ENCODE results near the gene NEB.
A peak's percentile ranks its signal among the peaks of the same experiment; 100 is the strongest.
"Not testable (repeated sequence)": the region's sequence is repeated elsewhere in the genome, so short reads cannot be mapped to it uniquely, and the experiment has no call there.

NEB gene

DNA sequence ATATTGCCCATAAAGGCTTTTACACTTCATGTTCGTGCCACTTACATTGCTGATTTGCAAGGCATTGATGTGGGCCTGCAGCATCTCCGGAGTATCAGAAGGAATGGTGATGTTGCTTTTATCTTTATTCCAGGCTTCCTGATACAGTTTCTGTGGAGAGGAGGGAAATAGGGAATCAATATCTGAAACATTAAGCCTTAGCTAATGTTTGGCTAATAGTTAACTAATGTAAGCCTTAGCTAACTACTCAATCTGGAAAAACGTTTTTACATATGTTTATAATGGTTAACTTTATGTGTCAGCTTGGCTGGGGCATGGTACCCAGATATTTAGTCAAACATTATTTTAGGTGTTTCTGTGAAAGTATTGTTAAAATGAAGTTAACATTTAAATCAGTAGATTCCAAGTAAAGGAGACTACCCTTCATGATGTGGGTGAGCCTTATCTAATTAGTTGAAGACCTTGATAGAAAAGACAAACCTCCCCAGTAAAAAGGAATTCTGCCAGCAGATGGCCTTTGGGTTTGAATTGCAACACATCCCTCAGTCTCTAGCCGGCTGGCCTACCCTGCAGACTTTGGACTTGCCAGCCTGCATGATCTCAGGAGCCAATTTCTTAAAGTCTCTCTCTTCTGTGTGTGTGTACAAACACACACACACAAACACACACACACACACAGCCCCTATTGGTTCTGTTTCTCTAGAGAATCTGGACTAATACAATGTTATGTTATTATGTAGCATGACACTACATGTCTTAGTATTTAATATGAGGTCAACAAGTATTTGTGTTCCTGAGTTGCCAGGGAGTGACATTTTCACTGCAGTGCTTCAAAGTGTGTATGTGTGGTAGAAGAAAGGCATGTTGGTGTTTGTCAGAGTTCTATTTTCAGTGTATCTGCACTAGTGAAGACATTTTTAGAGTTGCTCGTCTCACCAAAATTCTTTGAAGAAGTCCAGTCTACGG, 126.5 kb downstream of the NEB start:
- DNase-seq, result not testable (repeated sequence)

DNA sequence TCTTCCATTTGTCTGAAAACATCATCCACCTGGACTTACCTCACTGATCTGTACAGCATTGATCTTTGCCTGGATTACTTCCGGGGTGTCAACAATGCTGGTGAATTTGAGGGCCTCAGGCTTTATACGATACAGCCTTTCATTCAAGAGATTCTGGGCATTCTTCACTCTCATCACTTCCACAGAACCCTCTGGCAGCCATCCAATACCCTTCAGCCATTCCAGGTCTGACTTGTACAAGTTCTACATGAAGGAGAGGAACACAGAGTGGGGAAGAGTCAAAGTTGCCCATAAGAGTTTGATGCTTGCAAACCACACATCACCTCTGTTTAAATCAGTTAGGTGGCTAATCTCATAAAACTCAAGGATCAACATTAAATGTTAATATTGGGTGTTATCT, 130.7 kb downstream of the NEB start:
- not testable (repeated sequence) for DNase-seq

DNA sequence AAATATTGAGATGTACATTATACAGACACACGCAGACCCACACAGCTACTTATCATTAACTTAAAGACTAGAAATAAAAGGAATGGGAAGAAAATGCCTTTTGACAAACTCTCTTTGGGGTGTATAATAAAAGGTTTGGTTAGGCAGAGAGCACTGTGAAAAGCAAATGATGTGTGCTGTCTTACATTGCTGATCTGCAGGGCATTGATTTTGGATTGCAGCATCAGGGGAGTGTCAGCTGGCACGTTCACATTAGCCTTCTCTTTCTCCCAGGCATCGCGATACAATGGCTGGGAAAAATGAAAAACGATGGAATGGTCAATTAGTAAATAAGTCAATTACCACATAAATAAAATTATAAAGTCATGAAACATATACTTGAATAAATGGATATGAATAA, 131.9 kb downstream of the NEB start:
- not testable (repeated sequence) for DNase-seq

DNA sequence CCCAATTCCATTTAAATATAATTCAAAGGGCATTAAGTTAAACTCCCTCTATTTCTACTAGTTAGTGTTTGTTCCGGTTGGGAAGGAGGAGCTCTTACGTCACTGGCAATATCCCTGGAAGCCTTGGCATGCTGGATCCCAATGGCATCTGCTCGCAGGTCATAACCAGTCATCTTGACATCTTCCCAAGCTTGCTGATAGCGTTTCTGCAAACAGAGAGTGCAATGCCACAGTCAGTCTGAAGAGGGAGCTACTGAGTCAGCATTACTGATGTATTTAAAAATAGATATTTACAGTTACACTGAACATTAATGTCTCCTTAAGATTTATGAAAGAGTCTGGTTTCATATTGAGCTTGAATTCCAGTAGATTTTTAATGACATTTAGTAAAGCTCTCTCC, 132.5 kb downstream of the NEB start:
- DNase-seq, result not testable (repeated sequence)

DNA sequence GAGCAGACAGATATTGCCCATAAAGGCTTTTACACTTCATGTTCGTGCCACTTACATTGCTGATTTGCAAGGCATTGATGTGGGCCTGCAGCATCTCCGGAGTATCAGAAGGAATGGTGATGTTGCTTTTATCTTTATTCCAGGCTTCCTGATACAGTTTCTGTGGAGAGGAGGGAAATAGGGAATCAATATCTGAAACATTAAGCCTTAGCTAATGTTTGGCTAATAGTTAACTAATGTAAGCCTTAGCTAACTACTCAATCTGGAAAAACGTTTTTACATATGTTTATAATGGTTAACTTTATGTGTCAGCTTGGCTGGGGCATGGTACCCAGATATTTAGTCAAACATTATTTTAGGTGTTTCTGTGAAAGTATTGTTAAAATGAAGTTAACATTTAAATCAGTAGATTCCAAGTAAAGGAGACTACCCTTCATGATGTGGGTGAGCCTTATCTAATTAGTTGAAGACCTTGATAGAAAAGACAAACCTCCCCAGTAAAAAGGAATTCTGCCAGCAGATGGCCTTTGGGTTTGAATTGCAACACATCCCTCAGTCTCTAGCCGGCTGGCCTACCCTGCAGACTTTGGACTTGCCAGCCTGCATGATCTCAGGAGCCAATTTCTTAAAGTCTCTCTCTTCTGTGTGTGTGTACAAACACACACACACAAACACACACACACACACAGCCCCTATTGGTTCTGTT, 137.2 kb downstream of the NEB start:
- DNase-seq, result not testable (repeated sequence)

DNA sequence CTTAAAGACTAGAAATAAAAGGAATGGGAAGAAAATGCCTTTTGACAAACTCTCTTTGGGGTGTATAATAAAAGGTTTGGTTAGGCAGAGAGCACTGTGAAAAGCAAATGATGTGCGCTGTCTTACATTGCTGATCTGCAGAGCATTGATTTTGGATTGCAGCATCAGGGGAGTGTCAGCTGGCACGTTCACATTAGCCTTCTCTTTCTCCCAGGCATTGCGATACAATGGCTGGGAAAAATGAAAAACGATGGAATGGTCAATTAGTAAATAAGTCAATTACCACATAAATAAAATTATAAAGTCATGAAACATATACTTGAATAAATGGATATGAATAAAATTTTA, 142.4 kb downstream of the NEB start:
- not testable (repeated sequence) for DNase-seq

DNA sequence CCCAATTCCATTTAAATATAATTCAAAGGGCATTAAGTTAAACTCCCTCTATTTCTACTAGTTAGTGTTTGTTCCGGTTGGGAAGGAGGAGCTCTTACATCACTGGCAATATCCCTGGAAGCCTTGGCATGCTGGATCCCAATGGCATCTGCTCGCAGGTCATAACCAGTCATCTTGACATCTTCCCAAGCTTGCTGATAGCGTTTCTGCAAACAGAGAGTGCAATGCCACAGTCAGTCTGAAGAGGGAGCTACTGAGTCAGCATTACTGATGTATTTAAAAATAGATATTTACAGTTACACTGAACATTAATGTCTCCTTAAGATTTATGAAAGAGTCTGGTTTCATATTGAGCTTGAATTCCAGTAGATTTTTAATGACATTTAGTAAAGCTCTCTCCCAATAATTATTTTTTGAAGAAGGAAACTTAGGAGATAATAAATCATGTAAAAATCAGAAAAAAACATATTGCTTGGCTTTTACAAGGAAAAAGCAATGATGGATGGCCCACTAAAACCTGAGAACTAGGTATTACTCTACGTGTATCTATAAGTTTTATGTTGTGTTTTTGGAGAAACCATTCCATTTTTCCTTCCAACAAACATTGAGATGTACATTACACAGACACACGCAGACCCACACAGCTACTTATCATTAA, 142.9 kb downstream of the NEB start:
- not testable (repeated sequence) for DNase-seq

DNA sequence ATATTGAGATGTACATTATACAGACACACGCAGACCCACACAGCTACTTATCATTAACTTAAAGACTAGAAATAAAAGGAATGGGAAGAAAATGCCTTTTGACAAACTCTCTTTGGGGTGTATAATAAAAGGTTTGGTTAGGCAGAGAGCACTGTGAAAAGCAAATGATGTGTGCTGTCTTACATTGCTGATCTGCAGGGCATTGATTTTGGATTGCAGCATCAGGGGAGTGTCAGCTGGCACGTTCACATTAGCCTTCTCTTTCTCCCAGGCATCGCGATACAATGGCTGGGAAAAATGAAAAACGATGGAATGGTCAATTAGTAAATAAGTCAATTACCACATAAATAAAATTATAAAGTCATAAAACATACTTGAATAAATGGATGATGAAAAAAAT, 153.0 kb downstream of the NEB start:
- DNase-seq, result not testable (repeated sequence)

DNA sequence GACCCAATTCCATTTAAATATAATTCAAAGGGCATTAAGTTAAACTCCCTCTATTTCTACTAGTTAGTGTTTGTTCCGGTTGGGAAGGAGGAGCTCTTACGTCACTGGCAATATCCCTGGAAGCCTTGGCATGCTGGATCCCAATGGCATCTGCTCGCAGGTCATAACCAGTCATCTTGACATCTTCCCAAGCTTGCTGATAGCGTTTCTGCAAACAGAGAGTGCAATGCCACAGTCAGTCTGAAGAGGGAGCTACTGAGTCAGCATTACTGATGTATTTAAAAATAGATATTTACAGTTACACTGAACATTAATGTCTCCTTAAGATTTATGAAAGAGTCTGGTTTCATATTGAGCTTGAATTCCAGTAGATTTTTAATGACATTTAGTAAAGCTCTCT, 153.6 kb downstream of the NEB start:
- DNase-seq, result not testable (repeated sequence)

DNA sequence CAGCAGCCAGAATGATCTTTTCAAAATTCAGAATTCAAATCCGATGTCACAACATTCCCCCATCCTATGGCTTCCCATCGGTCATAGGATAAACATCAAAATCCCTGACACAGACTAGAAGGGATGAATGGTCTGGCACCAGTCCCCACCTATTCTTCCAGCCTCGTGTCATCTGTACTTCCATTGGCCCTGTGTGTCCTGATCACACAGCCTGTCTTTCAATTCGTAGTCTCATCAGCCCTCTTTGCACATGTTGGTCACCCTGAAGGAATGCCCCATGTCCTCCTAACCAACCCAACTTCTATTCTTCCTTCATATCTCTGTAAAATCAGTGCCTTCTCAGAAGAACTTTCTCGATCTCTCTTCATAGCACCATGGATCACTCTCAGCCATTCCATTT, 157.2 kb downstream of the NEB start:
- DNase-seq, result no peak

DNA sequence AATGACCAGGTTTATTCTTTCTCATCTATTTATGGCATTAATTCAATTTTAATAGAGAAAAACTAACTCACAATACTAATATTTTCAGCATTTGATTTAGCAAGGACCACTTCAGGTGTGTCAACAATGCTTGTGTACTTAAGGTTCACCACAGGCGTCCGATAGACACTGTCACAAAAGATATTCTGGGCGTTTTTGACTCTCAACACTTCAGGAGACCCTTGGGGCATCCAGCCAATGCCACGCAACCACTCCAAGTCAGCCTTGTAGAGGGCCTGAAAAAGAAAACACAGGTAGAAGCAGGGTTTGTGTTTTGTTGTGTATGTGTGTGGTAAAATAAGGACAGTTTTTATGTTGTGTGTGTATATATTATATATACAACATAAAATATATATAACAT, 158.2 kb downstream of the NEB start:
- DNase-seq, result peak; percentile 39

DNA sequence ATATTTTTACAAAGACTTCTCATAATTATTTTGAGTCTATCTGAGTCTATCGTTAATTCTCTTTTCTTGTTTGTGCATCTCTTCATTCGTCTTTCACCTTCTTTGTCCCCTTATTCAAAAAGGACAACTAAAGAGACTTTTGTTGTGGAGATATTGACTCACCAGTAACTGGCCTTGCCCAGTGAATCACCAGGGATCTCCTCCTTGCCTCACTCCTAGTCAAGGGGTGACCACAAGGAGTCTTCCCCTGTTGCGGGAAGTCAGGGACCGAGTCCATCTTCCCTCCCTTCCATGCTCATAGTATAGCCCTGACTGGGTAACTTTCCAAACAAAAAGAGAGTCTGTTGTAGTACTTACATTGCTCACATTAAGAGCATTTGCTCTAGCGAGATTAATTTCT, 158.9 kb downstream of the NEB start:
- no peak for DNase-seq

DNA sequence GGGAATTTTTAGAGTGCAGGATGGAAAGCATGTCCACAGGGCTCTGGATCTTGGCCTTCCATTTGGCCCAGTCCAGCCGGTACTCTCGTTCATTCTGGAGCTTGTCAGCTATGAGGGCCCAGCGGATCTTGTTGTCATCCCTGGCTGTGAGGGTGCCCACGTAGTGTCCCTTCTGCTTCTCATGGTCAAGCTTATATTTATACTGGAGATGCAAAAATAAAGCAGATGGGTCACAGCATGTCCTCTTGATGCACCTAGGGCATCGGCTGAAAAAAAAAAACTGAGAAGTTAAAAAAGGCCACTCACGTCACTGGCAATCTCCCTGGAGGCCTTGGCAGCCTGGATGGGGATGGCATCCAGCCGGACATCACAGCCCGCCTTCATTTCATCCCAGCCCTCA, 164.1 kb downstream of the NEB start:
- no peak for DNase-seq

DNA sequence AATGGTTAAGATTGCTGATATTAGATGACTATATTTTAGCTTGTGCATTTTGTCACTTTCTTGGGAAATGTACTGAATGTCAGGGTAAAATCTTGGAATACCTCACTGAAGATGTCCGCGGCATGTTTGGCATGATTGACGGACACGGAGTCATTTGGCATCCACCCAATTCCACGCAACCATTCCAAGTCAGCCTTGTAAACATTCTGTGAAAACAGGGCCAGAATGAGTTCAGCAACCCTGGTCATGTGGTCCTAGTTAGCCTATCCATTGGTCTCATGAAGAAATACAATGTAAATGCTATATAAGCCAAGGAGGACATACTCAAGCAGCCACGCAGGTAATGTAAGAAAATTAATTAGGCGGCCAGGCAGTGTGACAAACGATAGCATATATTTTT, 165.1 kb downstream of the NEB start:
- no peak for DNase-seq

DNA sequence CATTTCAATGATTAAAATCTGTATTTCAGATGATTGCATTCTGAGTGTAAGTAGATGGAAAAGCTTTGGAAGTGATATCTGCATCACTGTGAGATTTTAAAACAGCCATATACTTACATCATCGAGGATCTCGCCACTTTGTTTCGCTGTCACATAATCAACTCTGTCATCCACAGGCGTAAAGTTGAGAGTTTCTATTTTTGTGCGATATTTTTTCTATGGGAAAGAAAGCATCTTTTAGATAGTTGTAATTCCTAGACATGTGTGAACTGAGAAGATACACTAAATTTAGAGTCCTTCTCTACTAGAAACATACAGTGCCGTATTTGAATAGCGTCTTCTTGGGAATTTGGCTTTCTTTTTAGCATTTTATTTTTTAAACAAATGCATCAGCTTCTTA, 165.8 kb downstream of the NEB start:
- DNase-seq, result no peak

DNA sequence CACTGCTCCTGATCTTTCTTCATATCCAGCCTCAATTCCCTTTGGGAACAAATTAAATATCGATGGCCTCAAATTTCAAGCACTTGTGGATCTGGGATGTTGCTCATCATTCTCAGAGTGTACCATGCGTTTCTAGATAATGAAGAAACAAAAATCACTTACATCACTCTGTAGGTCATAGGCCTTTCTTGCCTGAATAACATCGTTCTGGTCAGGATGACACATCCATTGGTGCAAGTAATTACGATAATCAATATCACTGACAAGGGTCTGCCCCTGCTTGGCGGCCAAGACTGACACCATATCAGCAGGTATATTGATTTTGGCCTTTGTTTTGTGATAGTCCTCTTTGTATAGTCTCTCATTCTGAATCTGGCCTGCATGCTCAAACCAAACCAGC, 167.3 kb downstream of the NEB start:
- DNase-seq, result no peak

DNA sequence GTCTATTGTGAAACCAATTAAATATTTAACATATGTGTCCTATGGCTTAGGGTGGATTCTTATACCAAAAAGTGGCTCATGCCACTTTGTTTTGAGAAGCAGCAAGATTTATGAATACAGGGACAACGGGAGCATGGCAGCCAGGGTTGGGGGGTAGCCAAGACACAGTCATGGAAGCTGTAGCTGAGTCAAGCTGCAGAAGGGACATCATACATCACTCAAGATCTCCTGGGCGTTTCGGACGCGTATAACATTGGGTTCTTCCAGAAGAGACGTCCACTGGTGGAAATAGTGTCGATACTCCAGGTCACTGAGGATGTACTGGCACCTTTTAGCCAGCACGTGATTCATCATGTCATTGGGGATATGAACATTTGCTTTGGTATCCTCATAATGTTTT, 171.9 kb downstream of the NEB start:
- DNase-seq, result no peak

DNA sequence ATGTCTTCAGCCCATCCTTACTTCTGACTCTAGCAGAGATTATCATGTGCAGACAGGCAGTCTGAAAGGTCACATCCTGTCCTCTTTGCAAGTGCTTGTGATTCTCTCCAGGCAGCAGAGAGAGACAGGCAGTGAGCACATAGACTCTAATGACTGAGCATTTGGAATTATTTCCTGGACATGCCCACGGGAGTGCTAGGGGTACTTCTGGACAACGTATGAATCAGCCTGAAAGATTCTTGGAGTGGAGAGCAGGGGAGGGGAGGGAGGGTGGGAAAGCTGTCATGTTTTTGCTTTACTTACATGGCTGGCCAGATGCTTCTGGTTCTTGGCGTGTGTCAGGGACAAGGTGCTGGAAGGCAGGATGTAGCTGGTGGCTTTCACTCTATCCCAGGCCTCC, 174.0 kb downstream of the NEB start:
- no peak for DNase-seq

DNA sequence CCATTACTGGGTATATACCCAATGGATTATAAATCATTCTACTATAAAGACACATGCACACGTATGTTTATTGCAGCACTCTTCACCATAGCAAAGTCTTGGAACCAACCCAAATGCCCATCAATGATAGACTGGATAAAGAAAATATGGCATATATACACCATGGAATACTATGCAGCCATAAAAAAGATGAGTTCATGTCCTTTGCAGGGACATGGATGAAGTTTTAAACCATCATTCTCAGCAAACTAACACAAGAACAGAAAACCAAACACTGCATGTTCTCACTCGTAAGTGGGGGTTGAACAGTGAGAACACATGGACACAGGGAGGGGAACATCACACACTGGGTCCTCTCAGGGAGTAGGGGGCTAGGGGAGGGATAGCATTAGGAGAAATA, 174.8 kb downstream of the NEB start:
- not testable (repeated sequence) for DNase-seq

DNA sequence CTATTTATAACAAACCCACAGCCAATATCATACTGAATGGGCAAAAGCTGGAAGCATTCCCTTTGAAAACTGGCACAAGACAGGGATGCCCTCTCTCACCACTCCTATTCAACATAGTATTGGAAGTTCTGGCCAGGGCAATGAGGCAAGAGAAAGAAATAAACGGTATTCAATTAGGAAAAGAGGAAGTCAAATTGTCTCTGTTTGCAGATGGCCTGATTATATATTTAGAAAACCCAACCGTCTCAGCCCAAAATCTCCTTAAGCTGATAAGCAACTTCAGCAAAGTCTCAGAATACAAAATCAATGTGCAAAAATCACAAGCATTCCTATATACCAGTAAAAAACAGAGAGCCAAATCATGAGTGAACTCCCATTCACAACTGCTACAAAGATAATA, 176.4 kb downstream of the NEB start:
- DNase-seq, result not testable (repeated sequence)

DNA sequence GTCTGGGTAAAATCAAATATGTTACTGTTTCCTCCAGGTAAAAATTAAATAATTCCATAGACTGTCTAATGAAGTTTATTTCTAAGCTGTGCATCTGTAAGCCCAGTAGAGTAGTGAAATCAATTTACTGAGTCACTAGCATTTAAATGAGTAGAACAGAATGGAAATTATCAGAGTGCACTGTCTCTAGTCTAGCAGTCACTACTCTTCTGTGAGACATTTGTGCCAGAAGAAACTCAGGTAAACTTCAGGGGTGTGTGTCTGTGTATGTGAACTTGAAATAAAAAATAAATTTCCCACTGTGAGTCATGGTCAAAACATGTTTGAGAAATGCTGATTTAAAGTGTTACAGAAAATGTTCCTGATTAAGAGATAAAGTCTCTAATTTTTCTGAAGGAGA, 178.2 kb downstream of the NEB start:
- no peak for DNase-seq

DNA sequence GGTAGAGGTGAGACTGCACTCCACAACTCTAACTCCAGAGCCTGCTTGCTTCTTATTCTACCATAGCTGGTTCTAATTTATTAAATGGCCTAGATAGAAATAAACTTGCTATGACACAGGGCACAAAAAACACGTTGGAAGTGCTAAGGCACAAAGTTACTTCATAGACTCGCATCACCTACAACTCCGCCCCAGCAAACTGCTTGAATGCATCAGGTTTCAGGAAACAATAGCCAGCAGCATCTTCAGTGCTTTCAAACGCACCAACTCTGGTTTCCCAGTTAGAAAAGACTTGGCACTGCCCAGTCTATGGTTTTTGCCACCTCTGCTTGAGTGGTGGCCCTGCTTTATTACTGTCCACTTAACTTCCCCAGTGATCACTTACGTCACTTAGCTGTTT, 182.0 kb downstream of the NEB start:
- DNase-seq, result no peak

DNA sequence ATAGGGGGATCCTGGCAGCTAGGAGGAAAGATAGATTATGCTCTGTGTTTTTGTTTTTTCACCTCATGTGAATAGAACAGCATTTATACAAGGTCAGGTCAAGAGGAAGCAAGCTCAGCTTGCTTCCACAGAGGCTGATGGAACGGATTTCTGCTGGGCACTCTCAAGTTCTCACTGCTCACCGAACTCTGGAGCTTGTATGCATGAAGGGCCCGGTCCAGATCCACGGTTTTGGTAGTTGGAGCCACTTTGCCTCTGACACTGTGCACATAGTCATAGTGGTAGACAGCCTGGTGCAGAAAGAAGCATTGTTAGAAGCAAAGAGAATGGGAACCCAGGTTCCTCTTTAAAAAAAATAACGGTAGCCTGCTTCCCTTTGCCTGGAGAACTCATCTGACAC, 182.7 kb downstream of the NEB start:
- DNase-seq, result no peak

DNA sequence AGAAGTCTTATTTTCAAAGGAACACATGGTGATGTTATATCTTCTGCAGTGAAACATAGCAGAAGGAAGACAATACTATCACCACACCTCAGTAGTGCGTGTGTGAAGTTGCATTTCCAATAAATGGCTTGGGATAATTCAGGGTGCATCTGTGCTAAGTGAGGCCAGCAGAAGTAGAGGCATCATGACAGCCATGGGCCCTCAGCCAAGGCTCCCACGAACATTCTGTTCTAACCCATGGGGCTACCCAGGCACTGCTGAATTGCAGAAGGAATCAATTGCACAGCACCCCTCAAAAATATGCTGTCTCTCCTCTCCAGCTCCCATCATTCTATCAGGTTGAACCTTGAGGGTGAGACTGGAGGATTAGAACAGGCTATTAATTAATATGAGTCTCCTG, 185.1 kb downstream of the NEB start:
- no peak for DNase-seq

All from NCI-H2107 (cell line).